ENCODE measurements around the gene RHBDF2.
"Not testable (repeated sequence)": the region's sequence is repeated elsewhere in the genome, so short reads cannot be mapped to it uniquely, and the experiment has no call there.

The RHBDF2 gene

GRCh38 chr17:76537578-76538280 is 36.5 kb upstream of the RHBDF2 start, which contains the start of gene CYGB:
CYGB (minus strand) TSS chr17:76537709; CDS start chr17:76537542, 167 bp downstream.
- DNase-seq: no peak

- no peak for DNase-seq
These were observed 36.0 kb upstream of the RHBDF2 start for GRCh38 chr17:76537288-76537577.

GRCh38 chr17:76536511-76537287 is 35.5 kb upstream of the RHBDF2 start:
- DNase-seq: no peak

- DNase-seq: no peak
These were observed 34.7 kb upstream of the RHBDF2 start for GRCh38 chr17:76535788-76536510.

- DNase-seq: no peak
These were observed 33.9 kb upstream of the RHBDF2 start for GRCh38 chr17:76534831-76535732.

GRCh38 chr17:76533640-76534359 is 32.6 kb upstream of the RHBDF2 start:
- DNase-seq: not testable (repeated sequence)

- DNase-seq: no peak
These were observed 30.9 kb upstream of the RHBDF2 start for GRCh38 chr17:76532072-76532651.

- no peak for DNase-seq
These were observed 30.3 kb upstream of the RHBDF2 start for GRCh38 chr17:76531486-76532038.

- no peak for DNase-seq
These were observed 29.7 kb upstream of the RHBDF2 start for GRCh38 chr17:76530811-76531485.

GRCh38 chr17:76530095-76530723 is 29.0 kb upstream of the RHBDF2 start:
- DNase-seq: peak in 1 of 2 donors; percentile 65

GRCh38 chr17:76529224-76530094 is 28.2 kb upstream of the RHBDF2 start:
- peak; percentile 73 to 82 for DNase-seq

- DNase-seq: no peak
These were observed 27.5 kb upstream of the RHBDF2 start for GRCh38 chr17:76528528-76529223.

- no peak for DNase-seq
These were observed 26.9 kb upstream of the RHBDF2 start for GRCh38 chr17:76528156-76528527.

GRCh38 chr17:76527430-76528111 is 26.3 kb upstream of the RHBDF2 start:
- peak in 1 of 2 donors; percentile 31 for DNase-seq

- DNase-seq: not testable (repeated sequence)
These were observed 25.8 kb upstream of the RHBDF2 start for GRCh38 chr17:76527016-76527415.

- DNase-seq: not testable (repeated sequence)
These were observed 24.2 kb upstream of the RHBDF2 start for GRCh38 chr17:76525513-76525833.

- no peak for DNase-seq
These were observed 23.6 kb upstream of the RHBDF2 start for GRCh38 chr17:76524598-76525512.

Data from inflammatory macrophage treated with lipopolysaccharide for 1 hour (primary cell).